HG02759 (cell line): ENCODE data around the gene OTUD5.
A peak's percentile ranks its signal among the peaks of the same experiment; 100 is the strongest.
"Not testable (repeated sequence)": the region's sequence is repeated elsewhere in the genome, so short reads cannot be mapped to it uniquely, and the experiment has no call there.

ENCODE experiments used
- ATAC-seq: cut with Tn5 transposase; IDR thresholded peaks from one replicate; pipeline ENCODE4 v1.9.1; 2021; ENCODE audit warnings: mild to moderate bottlenecking, moderate library complexity; ENCODE audit not compliant: unreplicated experiment

The OTUD5 gene

DNA sequence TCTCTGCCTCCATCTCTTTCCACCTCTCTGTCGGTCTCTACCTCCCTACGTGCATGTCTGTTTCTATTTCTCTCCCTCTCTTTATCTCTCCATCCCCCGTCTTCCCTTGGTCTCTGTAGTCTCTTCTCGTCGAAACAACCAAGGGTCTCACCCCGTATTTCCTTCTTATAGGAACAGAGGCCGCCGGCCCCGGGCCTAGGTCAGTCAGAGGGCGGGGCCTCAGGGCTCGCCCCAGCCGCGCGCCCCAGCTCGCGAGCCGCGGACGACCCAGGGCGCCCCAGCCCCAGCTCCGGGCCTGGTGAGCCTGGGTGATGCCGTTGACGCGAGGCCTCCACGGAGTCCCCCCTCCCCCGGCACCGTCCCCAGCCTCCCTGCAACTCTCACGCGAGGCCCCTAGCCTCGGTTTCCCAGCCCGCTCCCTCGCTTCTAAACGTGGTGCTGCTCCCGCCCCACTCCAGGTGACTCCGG, 66.4 kb downstream of the OTUD5 start:
- peak; percentile 54 for ATAC-seq

DNA sequence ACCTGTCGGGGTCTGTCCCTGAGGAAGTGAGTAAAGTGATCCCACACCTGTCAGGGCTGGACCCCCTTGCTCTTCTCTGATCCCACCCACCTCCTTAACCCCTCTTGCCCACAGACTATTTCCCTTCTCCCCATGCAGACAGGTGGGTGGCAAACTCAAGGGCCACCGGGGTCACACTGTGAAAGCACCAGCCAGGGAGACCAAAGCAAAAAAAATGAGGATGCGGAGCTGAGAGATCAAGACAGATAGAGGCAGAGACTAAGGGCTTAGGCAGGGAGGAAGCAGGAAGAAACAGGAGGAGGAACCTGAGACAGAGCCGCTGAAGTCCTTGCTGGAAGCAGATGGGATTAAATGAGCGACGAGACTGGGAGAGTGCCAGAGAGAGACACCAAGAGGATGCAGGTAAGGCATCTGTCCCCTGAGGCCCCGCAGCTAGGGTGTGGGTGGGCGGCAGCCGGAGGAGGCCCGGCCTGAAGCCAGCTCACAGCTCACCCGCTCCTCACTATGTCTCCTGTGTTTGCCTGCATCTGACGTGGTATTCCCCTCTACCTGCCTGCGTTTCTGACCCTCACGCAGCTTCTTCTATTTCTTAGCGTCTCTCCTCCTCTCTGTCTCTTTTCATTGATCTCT, 67.0 kb downstream of the OTUD5 start:
- ATAC-seq: no peak

DNA sequence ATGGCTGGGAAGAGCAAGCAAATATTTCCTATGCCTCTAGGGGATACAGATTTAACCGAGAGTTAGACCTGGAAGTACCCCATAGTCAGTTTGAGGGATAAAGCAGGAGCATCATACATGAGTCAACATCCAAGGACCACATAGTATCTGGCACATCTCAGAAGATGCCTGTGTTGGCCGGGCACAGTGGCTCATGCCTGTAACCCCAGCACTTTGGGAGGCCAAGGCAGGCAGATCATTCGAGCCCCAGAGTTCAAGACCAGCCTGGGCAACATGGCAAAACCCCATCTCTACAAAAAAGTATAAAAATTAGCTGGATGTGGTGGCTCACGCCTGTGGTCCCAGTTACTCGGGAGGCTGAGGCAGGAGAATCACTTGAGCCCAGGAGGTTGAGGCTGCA, 70.8 kb downstream of the OTUD5 start:
- not testable (repeated sequence) for ATAC-seq

DNA sequence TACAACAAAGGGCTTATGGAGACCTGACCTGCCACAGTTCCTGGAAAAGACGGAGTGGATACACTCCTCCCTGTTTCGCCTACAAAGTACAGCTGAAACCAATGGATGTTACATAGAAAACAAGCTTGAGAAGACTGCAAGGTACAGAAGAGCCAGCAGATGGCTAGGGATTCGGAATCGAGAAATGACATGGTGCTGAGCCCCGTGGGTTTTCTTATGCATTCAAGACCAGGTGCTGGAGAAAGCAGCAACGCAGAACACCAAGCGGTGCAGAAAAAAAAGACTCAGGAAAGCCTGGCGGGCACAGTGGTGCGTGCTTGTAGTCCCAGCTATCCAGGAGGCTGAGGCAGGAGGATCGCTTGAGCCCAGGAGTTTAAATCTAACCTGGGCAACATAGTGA, 73.7 kb downstream of the OTUD5 start:
- no peak for ATAC-seq

DNA sequence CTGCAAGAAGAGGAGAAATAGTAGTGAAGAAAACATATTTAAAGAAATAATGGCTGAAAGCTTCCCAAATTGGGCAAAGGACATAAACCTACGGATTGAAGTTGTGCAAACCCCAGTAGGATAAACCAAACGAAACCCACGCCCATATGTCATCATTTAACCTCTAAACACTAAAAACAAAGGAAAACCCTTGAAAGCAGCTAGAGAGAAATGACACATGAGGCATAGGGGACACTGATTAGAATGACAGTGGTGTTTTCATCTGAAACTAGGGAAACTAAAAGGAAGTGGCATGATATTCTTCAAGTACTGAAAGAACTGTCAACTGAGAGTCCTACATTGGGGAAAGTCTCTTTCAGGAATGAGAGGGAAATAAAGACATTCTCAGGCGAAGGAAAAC, 80.5 kb downstream of the OTUD5 start:
- ATAC-seq: not testable (repeated sequence)
